Type B pancreatic cell (in vitro differentiated cells): ENCODE results near the gene NOPCHAP1. TPM values are rescaled to one million over a fixed set of nuclear protein-coding genes. Genes with fewer than 3 reads are reported as not detected.
"Not testable (repeated sequence)": the region's sequence is repeated elsewhere in the genome, so short reads cannot be mapped to it uniquely, and the experiment has no call there.

ENCODE experiments used
- DNase-seq: peaks from one replicate; pipeline ENCODE4 v3.0.0; 2021; ENCODE audit warnings: mixed read lengths; ENCODE audit not compliant: unreplicated experiment; ENCODE audit errors: extremely low spot score
- H3K27ac Mint-ChIP-seq: 2 replicates; pipeline ENCODE4 v1.8.0; 2021; ENCODE audit warnings: mild to moderate bottlenecking, mixed read lengths
- H3K27me3 Mint-ChIP-seq: 2 replicates; pipeline ENCODE4 v1.8.0; 2021; ENCODE audit warnings: mixed read lengths
- H3K36me3 Mint-ChIP-seq: 2 replicates; pipeline ENCODE4 v1.8.0; 2021; ENCODE audit warnings: mixed read lengths
- H3K4me1 Mint-ChIP-seq: one replicate; pipeline ENCODE4 v1.8.0; 2021; ENCODE audit warnings: mixed read lengths; ENCODE audit not compliant: unreplicated experiment
- H3K4me3 Mint-ChIP-seq: 2 replicates; pipeline ENCODE4 v1.8.0; 2021; ENCODE audit warnings: mild to moderate bottlenecking, mixed read lengths
- H3K9me3 Mint-ChIP-seq: 2 replicates; pipeline ENCODE4 v1.8.0; 2021; ENCODE audit warnings: mixed read lengths
- CTCF ChIP-seq: fragments of 200-600 bp; sonication (generic); conservative IDR thresholded peaks from 2 replicates; pipeline ENCODE4 v1.5.0; 2021; ENCODE audit warnings: antibody characterized with exemption, mild to moderate bottlenecking
- long read RNA-seq: library from polyadenylated mRNA; unstranded; transcript quantifications from one replicate; pipeline ENCODE4 v2.0.0, GENCODE V29; 2020
- total RNA-seq: library from RNA; stranded (reverse); gene quantifications from 2 replicates; pipeline ENCODE4 v1.2.1, GENCODE V29; 2021; ENCODE audit warnings: low replicate concordance

The NOPCHAP1 gene
- total RNA-seq, result 15.6 and 20.1 TPM in 2 replicates
- long read RNA-seq, result 0 reads

- Mint-ChIP-seq H3K27me3 (no peaks in the 10 kb centered on the region), H3K9me3 (no peaks in the 10 kb centered on the region), H3K4me3 (peak within 1 kb of the TSS; percentile 90), H3K36me3 (peaks cover 20% of the 10 kb centered on the region), H3K27ac (peak within 1 kb of the TSS; percentile 66), H3K4me1 (peaks cover 10% of the 10 kb centered on the region)
- no peak for TF ChIP-seq CTCF
- peak; percentile 86 for DNase-seq
These were observed at the start of gene NOPCHAP1 for GRCh38 chr12:104986022-104986941. TSS of gene NOPCHAP1 (plus strand) at chr12:104986316. CDS start at chr12:104986353, 37 bp downstream.

GRCh38 chr12:104938371-104938770 lies 47.7 kb upstream of the NOPCHAP1 start:
- Mint-ChIP-seq H3K36me3 (no peaks in the 10 kb centered on the region), H3K9me3 (no peaks in the 10 kb centered on the region), H3K4me1 (no peaks in the 10 kb centered on the region), H3K27me3 (no peaks in the 10 kb centered on the region), H3K4me3 (no peak overlapping the region), H3K27ac (no peak overlapping the region)
- no peak for TF ChIP-seq CTCF
- DNase-seq, result no peak

GRCh38 chr12:104939089-104939488 lies 47.0 kb upstream of the NOPCHAP1 start:
- Mint-ChIP-seq H3K27ac (no peak overlapping the region), H3K36me3 (no peaks in the 10 kb centered on the region)
- no peak for TF ChIP-seq CTCF

GRCh38 chr12:104941454-104941853 lies 44.7 kb upstream of the NOPCHAP1 start:
- TF ChIP-seq CTCF, result no peak
- H3K4me1 Mint-ChIP-seq, result no peaks in the 10 kb centered on the region
- H3K27ac Mint-ChIP-seq, result no peak overlapping the region
- H3K36me3 Mint-ChIP-seq, result no peaks in the 10 kb centered on the region
- no peak overlapping the region for H3K4me3 Mint-ChIP-seq
- no peak for DNase-seq
- H3K9me3 Mint-ChIP-seq, result peaks cover 5% of the 10 kb centered on the region
- H3K27me3 Mint-ChIP-seq, result no peaks in the 10 kb centered on the region

More at GRCh38 chr12:104939089-104939488, 47.0 kb upstream of the NOPCHAP1 start:
- H3K27me3 Mint-ChIP-seq, result no peaks in the 10 kb centered on the region
- H3K9me3 Mint-ChIP-seq, result peaks cover 4% of the 10 kb centered on the region
- no peaks in the 10 kb centered on the region for H3K4me1 Mint-ChIP-seq
- DNase-seq, result no peak
- H3K4me3 Mint-ChIP-seq, result no peak overlapping the region

GRCh38 chr12:104942075-104942474 lies 44.0 kb upstream of the NOPCHAP1 start:
- Mint-ChIP-seq H3K9me3 (peaks cover 5% of the 10 kb centered on the region), H3K4me3 (no peak overlapping the region)
- TF ChIP-seq CTCF, result no peak

GRCh38 chr12:104943401-104943800 lies 42.7 kb upstream of the NOPCHAP1 start:
- not testable (repeated sequence) for H3K9me3 Mint-ChIP-seq, H3K4me3 Mint-ChIP-seq, H3K27ac Mint-ChIP-seq, H3K4me1 Mint-ChIP-seq, DNase-seq, H3K27me3 Mint-ChIP-seq, H3K36me3 Mint-ChIP-seq

More at GRCh38 chr12:104942075-104942474, 44.0 kb upstream of the NOPCHAP1 start:
- Mint-ChIP-seq H3K4me1 (no peaks in the 10 kb centered on the region), H3K27me3 (no peaks in the 10 kb centered on the region), H3K36me3 (no peaks in the 10 kb centered on the region), H3K27ac (no peak overlapping the region)
- no peak for DNase-seq
